Smooth muscle cell (in vitro differentiated cells): ENCODE data around the gene ZNF428. TPM values are rescaled to one million over a fixed set of nuclear protein-coding genes. Genes with fewer than 3 reads are reported as not detected.

Experiments
- DNase-seq: peaks from one replicate; lab custom pipeline; 2025; ENCODE audit not compliant: unreplicated experiment; lab: John Stamatoyannopoulos, UW
- H2AFZ ChIP-seq: fragments of 200-600 bp; sonication (generic); 2 replicates; pipeline ENCODE4 v1.6.0; 2016; ENCODE audit warnings: antibody characterized with exemption, low read depth, mild to moderate bottlenecking
- H3F3A ChIP-seq: fragments of 200-600 bp; sonication (generic); 2 replicates; pipeline ENCODE4 v1.6.0; 2017; ENCODE audit warnings: antibody characterized with exemption, low read depth
- H3K27ac ChIP-seq: fragments of 200-600 bp; sonication (generic); 2 replicates; pipeline ENCODE4 v1.5.1; 2016; ENCODE audit warnings: low read depth, mild to moderate bottlenecking
- H3K27me3 ChIP-seq: fragments of 200-600 bp; sonication (generic); 2 replicates; pipeline ENCODE4 v1.6.1; 2016; ENCODE audit warnings: low read depth, mild to moderate bottlenecking
- H3K36me3 ChIP-seq: fragments of 200-600 bp; sonication (generic); 2 replicates; pipeline ENCODE4 v1.5.1; 2016; ENCODE audit warnings: low read depth
- H3K4me1 ChIP-seq: fragments of 200-600 bp; sonication (generic); 2 replicates; pipeline ENCODE4 v1.5.1; 2016; ENCODE audit warnings: low read depth
- H3K4me2 ChIP-seq: fragments of 200-600 bp; sonication (generic); 2 replicates; pipeline ENCODE4 v1.6.0; 2016; ENCODE audit warnings: mild to moderate bottlenecking
- H3K4me3 ChIP-seq: fragments of 200-600 bp; sonication (generic); 2 replicates; pipeline ENCODE4 v1.5.1; 2016; ENCODE audit warnings: mild to moderate bottlenecking
- H3K79me2 ChIP-seq: fragments of 200-600 bp; sonication (generic); 2 replicates; pipeline ENCODE4 v1.6.0; 2016; ENCODE audit warnings: low read depth, mild to moderate bottlenecking
- H3K9ac ChIP-seq: fragments of 200-600 bp; sonication (generic); 2 replicates; pipeline ENCODE4 v1.6.0; 2016; ENCODE audit warnings: low read depth
- H3K9me3 ChIP-seq: fragments of 200-600 bp; sonication (generic); replicated peaks from 2 replicates; pipeline ENCODE4 v1.5.1; 2016; ENCODE audit warnings: low read depth
- H4K20me1 ChIP-seq: fragments of 200-600 bp; sonication (generic); 2 replicates; pipeline ENCODE4 v1.6.0; 2016; ENCODE audit warnings: low read depth
- CTCF ChIP-seq: fragments of 200-600 bp; sonication (generic); IDR thresholded peaks from 2 replicates; pipeline ENCODE4 v1.5.1; 2017; ENCODE audit warnings: borderline replicate concordance, mild to moderate bottlenecking, antibody characterized with exemption; ENCODE audit not compliant: insufficient read depth, poor library complexity, severe bottlenecking
- WGBS: methylation state at CpG from one replicate; pipeline ENCODE4 v1.1.7; 2016; ENCODE audit warnings: low lambda C conversion rate; 5-methylcytosine and 5-hydroxymethylcytosine counted together
- polyA plus RNA-seq: library from polyadenylated mRNA; unstranded; fragments of >200 nt; fragmentation: Nextera tagmentation; extraction: Ambion mirVana; gene quantifications from 2 replicates; pipeline ENCODE4 v1.2.1, GENCODE V29; 2016
- total RNA-seq: library from RNA; depleted of rRNA; stranded (reverse); fragments of >200 nt; gene quantifications from 2 replicates; pipeline ENCODE4 v1.2.3, GENCODE V29; 2014

Gene ZNF428
- total and polyA plus RNA-seq, 2 experiments from 2014 or later: 20.3 to 63.1 TPM

DNA sequence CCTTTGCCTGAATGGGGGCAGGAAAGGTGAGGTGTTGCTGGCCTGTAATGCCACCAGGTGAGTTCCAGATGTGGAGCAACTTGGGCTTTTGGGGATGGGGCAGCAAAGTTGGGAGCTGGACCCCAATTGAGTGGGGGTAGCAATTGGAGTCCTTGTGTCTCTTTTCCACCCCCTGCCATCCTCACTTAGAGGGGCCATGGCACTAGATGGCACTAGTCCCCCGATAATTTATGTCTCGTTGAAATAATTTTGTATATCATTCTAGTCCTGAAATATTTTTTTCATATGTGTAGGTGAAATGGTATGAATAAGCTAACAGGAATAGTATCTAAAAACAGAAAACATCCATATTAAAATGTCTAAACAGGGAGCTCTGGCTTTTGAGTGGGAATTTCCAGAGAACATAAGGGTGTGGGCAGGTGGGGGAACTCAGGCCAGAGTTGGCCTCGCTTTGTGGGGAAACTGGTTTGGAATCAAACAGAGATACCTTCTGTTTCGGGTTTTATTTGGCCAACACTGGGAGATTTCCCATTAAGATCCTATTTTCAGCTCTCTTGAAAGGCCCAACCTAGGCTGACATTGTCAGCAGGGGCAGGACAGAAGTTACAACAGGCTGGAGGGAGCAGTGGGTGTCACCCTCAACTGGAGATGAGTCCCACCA, 19.7 kb downstream of the ZNF428 start:
- peaks cover 3% of the 10 kb centered on the region for H4K20me1 ChIP-seq
- peaks cover 22% of the 10 kb centered on the region for H3K79me2 ChIP-seq
- no peak overlapping the region for H3K4me3 ChIP-seq
- H3K4me2 ChIP-seq: no peak overlapping the region
- no peaks in the 10 kb centered on the region for H3K9me3 ChIP-seq
- H3K27ac ChIP-seq: no peak overlapping the region
- peaks cover 5% of the 10 kb centered on the region for H3F3A ChIP-seq
- H3K27me3 ChIP-seq: no peaks in the 10 kb centered on the region
- DNase-seq: no peak
- peaks cover 13% of the 10 kb centered on the region for H3K4me1 ChIP-seq
- WGBS: 96% methylated on average over 4 of the region's 4 CpGs
- TF ChIP-seq CTCF: no peak
- H3K9ac ChIP-seq: no peak overlapping the region
- no peak overlapping the region for H2AFZ ChIP-seq
- H3K36me3 ChIP-seq: no peaks in the 10 kb centered on the region

DNA sequence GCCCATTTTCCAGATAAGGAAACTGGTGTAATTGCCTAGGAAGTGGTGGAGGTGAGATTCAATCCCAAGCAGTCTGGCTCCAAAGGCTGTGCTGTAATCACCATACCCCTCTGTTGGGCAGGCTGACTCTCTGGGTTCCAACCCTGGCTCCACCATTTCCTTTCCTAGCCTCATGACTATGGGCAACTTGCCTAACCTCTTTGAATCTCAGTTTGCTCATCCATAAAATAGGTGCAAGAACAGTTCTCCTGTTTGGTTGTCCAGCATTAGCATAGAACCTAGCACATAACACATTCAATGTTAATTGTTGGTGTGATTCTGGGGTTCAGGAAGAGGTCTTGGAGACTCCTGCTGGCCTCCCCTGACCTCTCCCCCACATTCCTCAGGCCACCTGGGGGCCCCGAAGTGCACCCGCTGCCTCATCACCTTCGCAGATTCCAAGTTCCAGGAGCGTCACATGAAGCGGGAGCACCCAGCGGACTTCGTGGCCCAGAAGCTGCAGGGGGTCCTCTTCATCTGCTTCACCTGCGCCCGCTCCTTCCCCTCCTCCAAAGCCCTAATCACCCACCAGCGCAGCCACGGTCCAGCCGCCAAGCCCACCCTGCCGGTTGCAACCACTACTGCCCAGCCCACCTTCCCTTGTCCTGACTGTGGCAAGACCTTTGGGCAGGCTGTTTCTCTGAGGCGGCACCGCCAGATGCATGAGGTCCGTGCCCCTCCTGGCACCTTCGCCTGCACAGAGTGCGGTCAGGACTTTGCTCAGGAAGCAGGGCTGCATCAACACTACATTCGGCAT, 20.8 kb downstream of the ZNF428 start:
- Histone ChIP-seq H4K20me1 (peaks cover 14% of the 10 kb centered on the region), H3F3A (peaks cover 5% of the 10 kb centered on the region), H3K4me2 (no peak overlapping the region), H3K4me3 (no peak overlapping the region), H2AFZ (no peak overlapping the region), H3K4me1 (peaks cover 13% of the 10 kb centered on the region), H3K36me3 (no peaks in the 10 kb centered on the region), H3K79me2 (peaks cover 33% of the 10 kb centered on the region), H3K27me3 (no peaks in the 10 kb centered on the region), H3K9me3 (no peaks in the 10 kb centered on the region), H3K27ac (no peak overlapping the region), H3K9ac (no peak overlapping the region)
- DNase-seq: no peak
- 98% methylated on average over 19 of the region's 19 CpGs for WGBS
- no peak for TF ChIP-seq CTCF

- peaks cover 22% of the 10 kb centered on the region for H4K20me1 ChIP-seq
- no peak overlapping the region for H2AFZ ChIP-seq
- peaks cover 39% of the 10 kb centered on the region for H3K79me2 ChIP-seq
- no peak for DNase-seq
- no peak overlapping the region for H3K4me3 ChIP-seq
- peak overlapping the region; percentile 100 for H3K27ac ChIP-seq
- no peaks in the 10 kb centered on the region for H3K36me3 ChIP-seq
- H3K9me3 ChIP-seq: no peaks in the 10 kb centered on the region
- peak overlapping the region; percentile 98 for H3K4me2 ChIP-seq
- TF ChIP-seq CTCF: no peak
- peak overlapping the region; percentile 99 for H3K9ac ChIP-seq
- H3K27me3 ChIP-seq: no peaks in the 10 kb centered on the region
- H3K4me1 ChIP-seq: peaks cover 13% of the 10 kb centered on the region
- 89% methylated on average over 5 of the region's 5 CpGs for WGBS
- peaks cover 5% of the 10 kb centered on the region for H3F3A ChIP-seq
These were observed 21.6 kb downstream of the ZNF428 start for GRCh38 chr19:43597876-43598275.
